Right lung (tissue), 5 donors: ENCODE results near the gene SEMA6B. TPM values are rescaled to one million over a fixed set of nuclear protein-coding genes. Genes with fewer than 3 reads are reported as not detected.
"Not testable (repeated sequence)": the region's sequence is repeated elsewhere in the genome, so short reads cannot be mapped to it uniquely, and the experiment has no call there.

Source experiments
- DNase-seq, 2 donors: peaks; one replicate each; pipeline ENCODE4 v3.0.0-alpha.2; 2013
- polyA plus RNA-seq, 5 donors: library from polyadenylated mRNA; unstranded; fragments of 120-200 nt; gene quantifications; one replicate each; pipeline versions ENCODE4 v1.2.1 to v1.2.3, GENCODE V29; 2013; ENCODE audit warnings: inconsistent platforms in 1 of 5, low replicate concordance in 1 of 5; ENCODE audit not compliant: insufficient read length in 5 of 5, insufficient read depth in 1 of 5

SEMA6B gene
- polyA plus RNA-seq, 5 donors: 2.1 to 5.2 (median 2.8) TPM

DNA sequence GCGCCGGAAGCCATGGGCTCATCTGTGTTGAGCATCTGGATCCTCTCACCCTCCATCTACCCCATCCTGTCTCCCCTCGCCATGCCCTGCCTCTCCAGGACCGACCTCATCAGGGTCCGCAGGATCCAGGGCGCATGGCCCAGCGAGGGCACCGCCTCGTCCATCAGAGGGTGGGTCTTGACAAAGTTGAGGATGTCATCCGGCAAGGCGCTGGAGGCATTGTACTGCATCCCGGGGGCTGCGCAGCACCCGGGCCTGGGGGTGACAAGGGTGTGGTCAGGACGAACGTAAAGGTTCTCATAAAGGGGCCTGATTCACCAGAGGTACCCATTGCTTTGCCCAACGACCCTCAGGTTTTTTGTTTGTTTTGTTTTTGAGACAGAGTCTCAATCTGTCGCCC lies 9.5 kb downstream of the SEMA6B start:
- no peak for DNase-seq

DNA sequence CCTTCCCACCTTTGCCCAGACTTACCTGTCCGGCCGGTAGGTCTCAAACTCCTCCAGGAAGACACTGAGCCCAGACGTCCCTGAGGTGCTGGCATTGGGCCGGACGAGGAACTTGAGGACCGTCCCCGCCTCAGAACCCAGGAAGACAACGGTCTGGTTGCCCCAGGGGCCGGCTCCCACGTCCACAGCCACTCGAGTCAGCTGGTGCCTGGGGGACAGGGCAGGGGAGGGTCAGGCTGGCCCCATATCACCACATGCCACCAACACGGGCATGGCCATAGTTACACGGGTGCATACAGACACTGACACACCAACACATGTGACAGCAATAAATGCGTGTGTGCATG lies 11.3 kb downstream of the SEMA6B start:
- no peak for DNase-seq

DNA sequence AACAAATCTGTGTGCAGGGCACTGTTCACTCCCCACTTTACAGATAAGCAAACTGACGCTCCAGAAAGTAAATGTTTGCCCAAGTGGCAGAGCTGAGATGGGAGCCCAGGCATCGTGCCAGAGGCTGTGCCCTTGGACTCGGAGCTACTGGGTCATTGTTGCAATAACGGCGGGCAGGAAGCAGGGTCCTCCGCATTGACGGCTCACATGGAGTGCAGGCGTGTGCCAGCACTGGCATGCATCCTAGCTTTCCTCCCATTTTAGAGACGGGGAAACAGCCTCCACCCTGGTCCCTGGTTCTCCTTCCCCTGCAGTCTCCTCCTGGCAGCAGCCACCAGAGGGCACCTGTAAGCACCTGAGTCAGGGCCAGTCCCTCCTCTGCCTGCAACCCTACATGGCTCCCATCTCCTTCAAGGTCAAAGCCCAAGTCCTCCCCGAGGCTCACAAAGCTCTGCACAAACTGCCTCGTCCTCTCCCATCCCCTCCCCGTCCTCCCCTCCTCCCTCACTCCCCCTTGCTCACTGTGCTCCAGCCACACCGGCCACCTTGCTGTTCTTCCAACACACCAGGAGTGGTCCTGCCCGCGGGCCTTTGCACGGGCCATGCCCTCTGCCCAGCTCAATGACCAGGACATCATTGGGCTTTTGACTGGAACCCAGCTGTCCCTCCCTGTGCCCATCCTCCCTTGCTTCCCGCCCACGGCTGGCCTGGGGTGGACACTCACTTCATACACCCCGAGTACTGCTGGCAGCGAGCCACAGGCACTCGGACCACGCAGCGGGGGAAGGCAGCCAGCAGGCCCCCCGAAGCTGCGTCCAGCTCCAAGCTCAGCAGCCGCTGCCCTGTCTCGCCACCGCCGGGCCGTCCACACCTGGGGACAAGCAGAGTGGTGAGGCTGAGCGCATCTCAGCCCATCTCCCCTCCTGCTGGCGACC lies 11.9 kb downstream of the SEMA6B start:
- no peak for DNase-seq

DNA sequence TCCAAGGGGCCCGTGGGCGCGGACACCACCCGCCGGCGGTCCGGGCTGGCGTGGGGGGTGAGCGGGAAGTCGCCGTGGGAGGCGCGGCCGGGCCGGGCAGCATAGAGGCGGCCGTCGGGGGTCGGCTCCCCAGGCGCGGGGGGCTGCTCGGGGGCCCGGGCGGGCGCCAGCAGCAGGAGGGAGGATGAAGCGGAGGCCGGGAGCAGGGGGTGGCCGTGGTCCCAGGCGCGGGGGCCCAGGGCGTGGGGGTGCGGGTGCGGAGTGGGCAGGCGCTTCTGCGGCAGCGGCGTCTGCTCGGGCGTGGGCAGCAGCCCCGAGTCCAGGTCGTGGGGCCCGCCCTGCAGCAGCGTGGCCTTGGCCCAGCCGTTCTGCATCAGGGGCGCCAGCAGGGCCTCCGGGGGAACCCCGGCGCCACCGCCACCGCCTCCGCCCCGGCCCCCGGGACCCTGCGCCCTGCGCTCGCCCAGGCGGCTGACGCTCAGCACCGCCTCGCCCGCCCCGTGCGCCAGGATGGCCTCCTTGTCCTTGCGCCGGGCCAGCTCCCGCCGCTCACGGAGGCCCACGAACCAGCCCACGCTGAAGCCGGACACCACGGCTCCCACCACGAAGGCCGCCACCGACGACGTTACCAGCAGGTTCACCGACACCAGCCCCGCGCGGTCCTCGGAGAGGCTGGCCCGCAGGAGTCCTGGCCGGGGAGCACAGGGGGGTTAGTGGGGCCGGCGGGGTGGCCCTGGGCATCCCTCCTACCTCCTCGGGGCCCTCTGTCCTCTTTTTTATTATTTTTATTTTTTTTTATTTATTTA lies 15.4 kb downstream of the SEMA6B start:
- no peak for DNase-seq

DNA sequence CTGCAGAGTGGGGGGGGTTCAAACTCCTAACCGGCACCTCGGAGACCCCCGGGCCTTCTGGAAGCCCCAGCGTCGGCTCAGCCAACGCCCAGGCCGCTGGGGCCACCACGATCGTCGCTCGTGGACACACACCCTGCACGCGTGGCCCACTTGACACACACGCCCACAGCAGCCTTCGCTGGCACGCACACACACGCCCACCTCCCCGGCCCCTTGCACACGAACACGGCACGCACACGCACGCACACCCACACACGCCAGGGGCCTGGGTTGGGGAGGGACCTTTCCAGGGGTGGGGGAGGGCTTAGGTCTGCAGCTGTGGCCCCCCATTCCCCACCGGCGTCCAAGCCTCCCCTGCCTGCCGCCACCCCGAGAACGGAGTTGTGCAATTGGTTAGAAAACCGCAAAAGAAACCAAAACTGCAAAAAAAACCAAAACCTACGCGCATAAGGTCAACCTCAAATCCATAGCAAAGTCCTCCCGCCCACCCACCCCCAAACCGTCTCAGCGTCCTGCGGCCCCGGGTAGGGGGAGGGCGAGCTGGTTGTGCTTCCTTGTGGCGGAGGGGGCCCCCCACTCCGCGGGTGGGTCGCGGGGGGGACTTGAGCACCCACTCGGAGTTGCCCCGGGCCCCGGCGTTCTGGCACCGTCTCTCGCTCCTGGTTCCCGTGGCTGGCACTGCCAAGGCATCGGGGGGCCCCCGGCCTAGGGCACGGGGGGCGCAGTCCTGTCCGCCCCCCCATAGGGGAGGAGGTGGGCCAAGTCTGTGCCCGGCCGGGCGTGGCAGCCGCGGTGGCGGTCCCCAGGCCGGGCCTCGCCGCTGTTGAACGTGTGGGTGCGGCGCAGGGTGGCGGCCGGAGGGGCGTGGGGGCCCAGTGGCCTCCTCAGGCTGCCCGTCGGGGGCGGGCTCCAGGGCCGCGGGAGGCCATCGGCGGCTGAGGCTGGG lies 16.3 kb downstream of the SEMA6B start:
- no peak for DNase-seq

DNA sequence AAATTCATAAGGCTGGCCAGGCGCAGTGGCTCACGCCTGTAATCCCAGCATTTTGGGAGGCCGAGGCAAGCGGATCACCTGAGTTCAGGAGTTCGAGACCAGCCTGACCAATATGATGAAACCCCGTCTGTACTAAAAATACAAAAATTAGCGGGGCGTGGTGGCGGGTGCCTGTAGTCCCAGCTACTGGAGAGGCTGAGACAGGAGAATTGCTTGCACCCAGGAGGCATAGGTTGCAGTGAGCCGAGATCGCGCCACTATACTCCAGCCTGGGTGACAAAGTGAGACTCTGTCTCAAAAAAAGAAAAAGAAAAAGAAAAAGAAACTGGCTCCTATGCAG lies 17.7 kb downstream of the SEMA6B start:
- not testable (repeated sequence) for DNase-seq

DNA sequence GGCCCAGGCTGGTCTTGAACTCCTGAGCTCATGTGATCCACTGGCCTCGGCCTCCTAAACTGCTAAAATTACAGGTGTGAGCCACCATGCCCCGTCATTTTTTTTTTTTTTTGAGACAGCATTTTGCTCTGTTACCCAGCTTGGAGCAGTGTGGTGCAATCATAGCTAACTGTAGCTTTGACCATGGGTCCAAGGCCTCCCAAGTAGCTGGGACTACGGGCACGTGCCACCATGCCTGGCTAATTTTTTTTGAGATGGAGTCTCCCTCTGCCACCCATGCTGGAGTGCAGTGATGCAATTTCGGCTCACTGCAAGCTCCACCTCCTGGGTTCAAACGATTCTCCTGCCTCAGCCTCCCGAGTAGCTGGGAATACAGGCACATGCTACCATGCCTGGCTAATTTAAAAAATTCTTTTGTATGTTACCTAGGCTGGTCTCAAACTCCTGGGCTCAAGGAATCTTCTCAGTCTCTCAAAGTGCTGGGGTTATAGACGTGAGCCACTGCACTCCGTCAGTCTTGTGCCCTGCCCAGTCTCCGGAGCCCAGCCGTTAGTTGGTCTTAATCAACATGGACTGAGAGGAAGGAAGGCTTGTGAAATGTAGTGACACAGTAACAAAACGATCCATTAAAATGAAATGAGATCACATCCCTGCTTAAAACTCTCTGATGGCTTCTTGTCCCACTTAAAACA lies 18.2 kb downstream of the SEMA6B start:
- no peak for DNase-seq

DNA sequence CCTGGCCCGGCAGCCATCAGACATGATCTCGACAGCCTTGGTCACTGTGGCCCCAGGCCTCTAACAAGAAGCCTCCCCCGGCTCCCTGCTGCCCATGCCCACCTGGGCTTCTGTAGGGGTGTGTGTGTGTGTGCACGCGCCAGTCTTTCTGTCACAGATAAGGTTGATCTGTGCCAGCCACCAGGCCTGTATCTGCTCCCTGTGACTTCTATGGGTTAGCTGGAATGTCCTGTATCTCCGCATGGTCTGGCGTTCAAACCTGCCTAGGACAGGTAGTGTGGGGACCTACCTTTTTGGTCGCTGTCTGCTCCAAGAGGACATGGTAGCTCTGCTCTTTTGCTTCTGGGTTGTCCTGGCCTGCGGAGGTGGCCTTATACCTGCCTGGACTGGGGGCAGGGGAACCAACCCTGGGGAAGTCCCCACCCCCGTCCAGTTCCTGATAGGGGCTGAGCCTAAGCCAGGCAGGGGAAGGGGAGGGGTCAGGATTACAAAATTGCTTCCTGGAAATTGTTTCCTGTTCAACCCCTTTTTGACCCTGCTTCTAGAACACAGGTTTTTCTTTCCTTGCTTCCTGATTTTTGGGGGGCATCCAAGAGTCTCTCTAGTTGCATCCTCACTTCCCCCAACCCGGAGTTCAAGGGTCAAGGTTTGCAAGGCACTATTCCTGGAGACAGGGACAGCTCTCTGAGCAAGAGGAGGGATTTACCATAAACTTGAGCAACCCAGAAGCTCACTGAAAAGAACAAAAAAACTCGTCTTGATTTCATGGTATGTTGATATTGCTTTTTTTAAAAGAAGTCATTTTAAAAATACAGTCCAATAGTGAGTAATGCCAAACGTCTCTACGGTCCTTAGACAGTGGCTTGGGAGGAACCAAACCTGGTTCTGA lies 19.5 kb downstream of the SEMA6B start, which contains the start of gene LRG1:
TSS of gene LRG1 (minus strand) at position 344 of the 889 bp plus-strand sequence. CDS start at position 321, 23 bp downstream.
- no peak for DNase-seq

DNA sequence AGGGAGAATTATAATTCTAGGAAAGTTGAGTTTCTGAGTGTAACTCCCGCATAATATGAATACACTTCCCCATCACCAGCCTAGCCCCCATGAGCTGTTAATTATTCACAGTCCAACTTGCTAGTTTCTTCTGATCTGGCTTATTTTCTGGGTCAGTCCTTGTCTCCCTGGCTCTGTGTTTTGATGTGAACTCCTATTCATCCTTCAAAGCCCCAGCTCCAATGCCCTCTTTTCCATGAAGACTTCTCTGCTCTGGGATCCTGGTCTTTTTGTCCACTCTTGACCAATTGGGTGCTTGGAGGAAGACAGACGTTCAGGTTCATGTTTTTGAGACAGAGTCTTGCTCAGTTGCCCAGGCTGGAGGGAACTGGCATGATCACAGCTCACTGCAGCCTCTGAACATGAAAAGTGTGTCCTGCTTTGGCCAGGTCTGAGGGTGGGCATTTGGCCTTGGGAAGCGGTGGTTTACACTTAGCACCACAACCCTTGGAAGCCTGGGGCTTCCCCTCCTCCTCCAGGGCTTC lies 20.3 kb downstream of the SEMA6B start:
- DNase-seq: no peak

DNA sequence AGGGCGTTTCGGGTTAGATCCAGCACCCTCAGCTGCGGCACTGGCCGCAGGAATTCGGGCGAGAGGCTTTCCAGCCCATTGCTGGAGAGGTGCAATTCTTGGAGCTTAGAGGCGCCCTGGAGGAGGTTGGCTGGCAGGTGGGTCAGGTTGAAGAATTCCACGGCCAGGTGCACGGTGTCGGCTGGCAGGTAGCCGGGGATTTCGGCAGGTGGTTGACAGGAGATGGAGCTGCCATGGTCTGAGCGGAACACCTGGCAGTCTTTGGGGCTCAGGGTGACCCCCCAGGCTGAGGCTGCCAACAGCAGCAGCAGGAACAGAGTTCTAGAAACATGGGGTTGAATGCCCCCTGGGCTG lies 20.9 kb downstream of the SEMA6B start:
- no peak for DNase-seq

DNA sequence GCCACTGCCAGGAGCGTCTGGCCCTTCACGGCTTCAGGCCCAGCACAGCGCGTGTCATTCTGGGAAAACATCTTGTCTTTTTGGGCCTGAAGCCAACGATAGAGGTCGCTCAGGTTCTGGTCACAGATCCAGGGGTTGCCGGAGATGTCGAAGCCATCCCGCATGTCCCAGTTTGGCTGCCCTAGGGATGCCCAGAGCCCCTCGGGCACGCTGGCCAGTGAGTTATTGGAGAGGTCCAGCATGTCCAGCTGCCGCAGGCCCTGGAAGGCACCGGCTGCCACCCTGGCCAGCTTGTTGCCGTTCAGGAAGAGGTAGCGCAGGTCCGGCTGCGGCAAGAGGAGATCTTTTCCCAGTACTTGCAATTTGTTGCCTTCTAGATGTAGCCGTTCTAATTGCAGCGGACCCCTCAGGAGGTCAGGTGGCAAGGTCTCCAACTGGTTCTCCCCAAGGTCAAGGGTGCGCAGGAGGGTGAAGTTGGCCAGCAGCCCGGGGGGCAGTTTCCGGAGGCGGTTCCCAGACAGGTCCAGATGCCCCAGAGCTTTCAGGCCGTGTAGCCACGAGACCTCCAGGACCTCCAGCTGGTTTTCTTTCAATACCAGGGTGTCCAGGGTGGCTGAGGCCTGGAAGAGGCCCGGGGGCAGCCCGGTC lies 21.4 kb downstream of the SEMA6B start:
- no peak for DNase-seq

DNA sequence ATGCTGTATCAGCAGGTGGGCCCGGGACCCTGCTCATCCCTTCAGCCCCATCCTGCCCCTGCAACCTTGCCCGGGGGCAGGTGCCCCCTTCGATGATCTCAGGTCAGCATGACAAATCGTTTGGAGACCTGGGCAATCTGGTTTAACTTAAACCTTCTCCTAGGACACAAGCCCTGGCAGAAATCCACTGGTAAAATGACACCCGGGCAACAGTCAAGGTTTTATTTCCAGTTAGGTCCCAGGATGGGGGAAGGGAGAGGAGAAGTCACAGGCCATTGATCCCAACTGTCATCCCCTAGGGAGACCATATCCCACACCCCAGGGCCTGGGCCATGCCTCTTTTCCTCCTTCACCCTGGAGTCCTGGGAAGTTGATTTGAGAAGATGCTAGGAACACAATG lies 22.7 kb downstream of the SEMA6B start:
- DNase-seq: no peak

DNA sequence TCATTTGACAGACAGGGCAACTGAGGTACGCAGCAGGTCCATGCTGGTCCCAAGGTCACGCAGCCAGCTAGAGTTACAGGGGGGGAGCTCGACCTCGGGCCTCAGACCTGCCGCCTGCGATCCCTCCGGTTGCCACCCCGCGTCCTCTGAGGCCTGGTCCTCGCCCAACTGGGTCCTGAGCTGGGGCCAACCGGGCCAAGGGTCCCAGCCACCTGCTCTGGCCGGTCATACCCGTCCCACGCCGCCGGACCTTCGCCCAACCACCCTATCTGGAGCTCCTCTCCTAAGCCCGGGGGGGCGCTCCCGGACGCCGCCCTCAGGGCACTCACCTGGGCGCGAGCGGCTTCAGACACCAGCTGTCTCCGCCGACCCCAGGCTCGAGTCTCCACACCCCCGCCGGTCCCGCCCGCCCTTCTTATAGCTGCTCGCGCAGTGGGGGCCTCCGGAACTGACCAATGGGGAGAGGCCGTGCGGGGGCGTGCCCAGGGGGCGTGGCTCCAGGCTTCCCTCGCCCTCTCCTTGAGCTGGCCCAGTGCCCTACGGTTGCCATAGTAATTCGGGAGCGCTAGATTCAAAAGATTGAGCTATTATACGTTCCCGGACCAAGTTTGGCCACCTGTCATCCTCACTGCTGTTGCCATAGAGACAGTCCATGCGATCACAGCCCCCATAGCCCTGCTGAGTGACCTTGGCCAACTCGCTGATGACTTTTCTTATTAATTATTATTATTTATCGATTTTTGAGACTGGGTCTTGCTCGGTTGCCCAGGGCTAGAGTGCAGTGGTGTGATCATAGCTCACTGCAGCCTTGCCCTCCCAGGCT lies 24.4 kb downstream of the SEMA6B start, which contains the start of gene PLIN5:
TSS of gene PLIN5 (minus strand) at position 389 of the 823 bp plus-strand sequence. CDS start 1,150 bp downstream, outside the sequence.
- DNase-seq: peak; percentile 30 to 36

DNA sequence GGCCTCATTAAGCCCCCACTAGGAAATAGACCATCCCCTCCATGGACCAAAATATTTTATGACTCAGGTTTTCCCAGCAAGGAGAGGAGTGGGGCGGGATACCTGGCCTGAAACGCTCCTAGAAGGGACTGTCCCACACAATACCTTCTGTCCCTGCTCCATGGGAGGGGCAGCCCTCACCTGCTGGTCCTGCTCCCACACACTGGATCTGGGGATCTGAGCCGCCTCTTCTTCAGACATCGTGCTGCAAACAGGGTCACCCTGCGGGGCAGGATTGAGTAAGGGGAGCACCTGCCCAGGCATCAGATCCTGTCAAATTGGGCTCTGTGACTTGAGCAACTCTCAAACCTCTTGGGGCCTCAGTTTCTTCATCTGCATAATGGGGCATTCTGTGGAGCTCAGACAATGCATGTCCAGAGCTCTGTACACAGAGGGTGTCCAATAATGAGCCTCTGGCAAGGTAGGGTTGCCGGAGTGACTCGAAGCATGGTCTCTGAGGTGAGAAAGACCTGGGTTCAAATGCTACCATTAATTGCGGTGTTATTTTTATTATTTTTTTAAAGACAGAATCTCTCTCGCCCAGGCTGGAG lies 25.6 kb downstream of the SEMA6B start:
- DNase-seq: no peak

DNA sequence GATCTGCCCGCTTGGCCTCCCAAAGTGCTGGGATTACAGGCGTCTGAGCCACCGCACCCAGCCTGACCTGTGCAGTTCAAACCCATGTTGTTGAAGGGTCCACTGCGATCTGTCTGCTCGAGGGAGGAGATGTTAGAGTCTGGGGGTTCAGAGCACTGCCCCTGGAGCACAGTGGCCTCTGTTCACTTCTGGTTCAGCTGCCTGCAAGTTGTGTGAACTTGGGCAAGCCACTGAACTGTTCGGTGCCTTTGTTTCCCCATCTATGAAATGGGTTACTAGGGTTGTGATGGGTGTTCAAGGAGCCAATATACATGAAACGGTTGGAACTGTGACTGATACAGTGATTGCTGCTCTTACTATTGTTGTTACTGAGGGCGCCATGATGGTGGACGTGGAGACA lies 26.1 kb downstream of the SEMA6B start:
- DNase-seq: no peak

DNA sequence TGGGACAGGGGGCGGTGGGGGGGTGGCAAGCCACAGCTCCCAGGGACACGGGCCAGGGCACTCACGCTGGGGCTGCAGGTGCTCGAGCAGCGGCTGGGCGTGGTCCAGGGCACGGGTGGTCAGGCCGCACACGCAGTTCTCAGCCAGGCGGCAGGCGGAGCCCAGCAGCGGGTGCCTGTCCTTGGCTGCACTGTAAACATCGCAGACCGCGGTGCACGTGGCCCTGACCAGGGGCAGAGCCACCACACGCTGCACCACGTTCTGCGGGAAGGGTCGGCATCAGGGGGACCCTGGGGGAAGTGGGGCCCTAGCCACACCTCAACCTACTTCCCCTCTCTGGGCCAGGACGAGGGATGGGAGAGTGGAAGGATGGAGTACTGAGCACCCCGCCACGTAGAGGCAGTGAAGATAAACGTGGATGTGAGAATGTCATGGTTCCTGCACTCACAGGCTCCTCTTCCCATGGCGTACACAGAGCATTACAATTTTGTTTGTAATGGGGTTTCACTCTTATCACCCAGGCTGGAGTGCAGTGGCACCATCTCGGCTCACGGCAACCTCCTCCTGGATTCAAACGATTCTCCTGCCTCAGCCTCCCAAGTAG lies 27.8 kb downstream of the SEMA6B start:
- DNase-seq: no peak

DNA sequence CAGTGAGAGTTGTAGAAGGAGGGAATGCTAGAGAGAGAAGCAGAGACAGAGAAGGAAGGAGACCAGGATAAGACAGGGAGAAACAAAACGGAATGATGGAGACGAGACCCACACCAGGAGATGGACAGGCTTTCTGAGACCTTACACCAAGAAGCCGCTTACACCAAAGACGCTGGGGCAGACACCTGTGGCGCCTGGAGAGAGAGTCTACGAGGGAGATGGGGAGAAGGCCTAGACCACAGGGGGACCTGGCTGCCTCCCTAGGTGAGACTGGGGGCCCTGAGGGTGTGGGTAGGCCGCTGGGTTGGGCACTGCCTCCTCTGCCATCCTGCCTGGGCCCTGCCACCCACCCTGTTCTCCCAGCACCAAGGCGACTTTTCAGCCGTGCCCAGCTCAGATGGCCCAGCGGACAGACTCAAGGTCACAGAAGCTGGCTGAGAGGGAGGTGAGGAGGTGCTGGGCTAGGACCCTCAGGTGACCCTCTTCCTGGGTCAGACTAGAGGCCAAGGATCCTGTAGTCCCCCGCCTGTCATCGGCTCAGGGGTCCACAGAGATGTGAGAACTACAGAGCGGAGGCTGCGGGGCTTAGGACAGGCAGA lies 29.5 kb downstream of the SEMA6B start:
- DNase-seq: no peak
